Measurements from ENCODE around the gene PARP14.

GRCh38 chr3:122680475-122681283, at the start of gene PARP14:
- TF ChIP-seq CTCF (conservative IDR thresholded peaks at IDR 0.05) (peak; percentile 22), ZFX (IDR thresholded peaks at IDR 0.05) (peak; percentile 31; the same call in 1 of the 2 replicates)

Data from C4-2B (cell line).